Cerebellar nuclear complex (tissue), 1 donor: ENCODE results near the gene PDE4B.
"Not testable (repeated sequence)": the region's sequence is repeated elsewhere in the genome, so short reads cannot be mapped to it uniquely, and the experiment has no call there.

Experiments
- DNase-seq, 2 experiments: peaks; one replicate each; lab custom pipeline; 2025; lab: John Stamatoyannopoulos, UW

Gene PDE4B

DNA sequence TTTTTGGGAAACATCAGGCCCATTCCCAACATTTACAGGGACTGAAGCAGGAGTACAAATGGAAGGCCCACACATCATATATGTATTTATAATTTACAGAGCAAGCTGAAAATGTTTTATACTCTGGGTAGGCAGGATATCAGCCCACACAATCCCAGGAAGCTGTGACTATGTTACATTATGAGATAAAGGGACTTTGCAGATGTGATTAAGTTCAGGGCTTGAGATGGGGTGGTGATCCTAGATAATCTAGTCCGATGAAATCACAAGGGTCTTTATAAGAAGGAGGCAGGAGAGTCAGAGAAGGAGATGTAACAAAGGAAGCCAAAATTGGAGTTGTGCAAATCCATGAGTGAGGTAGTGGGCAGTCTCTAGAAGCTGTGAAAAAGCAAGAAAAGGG lies 160.5 kb downstream of the PDE4B start:
- no peak for DNase-seq

DNA sequence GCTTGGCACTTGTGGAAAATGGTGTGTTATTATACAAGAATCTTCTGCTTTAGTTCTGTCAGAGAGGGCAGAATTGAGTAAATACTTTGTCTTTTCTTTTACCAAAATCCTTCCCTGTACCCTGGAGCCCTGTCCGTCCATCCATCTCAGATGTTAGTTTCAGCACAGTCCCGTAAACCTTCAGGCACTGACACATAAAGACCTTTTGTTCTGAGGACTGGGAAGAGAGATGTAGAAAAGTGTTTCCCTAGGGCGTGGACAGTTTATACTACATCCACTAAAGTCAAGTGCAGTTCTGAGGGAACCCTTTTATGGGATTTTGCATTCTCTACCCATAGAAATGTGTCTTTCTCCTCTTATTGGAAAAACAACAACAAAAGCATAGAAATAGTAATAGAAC lies 162.4 kb downstream of the PDE4B start:
- DNase-seq = no peak

DNA sequence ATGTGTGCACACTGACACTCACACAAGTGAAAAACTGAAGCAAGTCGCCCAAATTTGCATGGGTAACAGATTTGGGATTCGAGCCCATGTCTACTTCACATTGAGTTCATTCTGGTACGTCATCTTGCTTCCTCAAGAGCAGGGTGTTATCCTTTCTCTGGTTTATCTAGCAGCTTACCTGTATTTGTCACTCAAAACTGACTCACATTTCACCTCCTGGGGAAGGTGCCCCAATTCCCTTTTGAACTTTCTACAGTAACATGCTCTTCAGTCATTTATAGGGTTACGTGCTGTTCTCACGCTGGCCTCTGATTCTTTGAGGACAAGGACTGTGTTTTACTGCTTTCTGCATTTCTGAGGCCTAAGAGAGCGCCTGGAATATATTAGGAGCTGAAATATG lies 162.8 kb downstream of the PDE4B start:
- no peak for DNase-seq

- peak in 1 of 2 experiments; percentile 19 for DNase-seq
Observed at GRCh38 chr1:65958561-65959350, 166.1 kb downstream of the PDE4B start.

GRCh38 chr1:65959896-65960567 lies 167.3 kb downstream of the PDE4B start:
- no peak for DNase-seq

DNA sequence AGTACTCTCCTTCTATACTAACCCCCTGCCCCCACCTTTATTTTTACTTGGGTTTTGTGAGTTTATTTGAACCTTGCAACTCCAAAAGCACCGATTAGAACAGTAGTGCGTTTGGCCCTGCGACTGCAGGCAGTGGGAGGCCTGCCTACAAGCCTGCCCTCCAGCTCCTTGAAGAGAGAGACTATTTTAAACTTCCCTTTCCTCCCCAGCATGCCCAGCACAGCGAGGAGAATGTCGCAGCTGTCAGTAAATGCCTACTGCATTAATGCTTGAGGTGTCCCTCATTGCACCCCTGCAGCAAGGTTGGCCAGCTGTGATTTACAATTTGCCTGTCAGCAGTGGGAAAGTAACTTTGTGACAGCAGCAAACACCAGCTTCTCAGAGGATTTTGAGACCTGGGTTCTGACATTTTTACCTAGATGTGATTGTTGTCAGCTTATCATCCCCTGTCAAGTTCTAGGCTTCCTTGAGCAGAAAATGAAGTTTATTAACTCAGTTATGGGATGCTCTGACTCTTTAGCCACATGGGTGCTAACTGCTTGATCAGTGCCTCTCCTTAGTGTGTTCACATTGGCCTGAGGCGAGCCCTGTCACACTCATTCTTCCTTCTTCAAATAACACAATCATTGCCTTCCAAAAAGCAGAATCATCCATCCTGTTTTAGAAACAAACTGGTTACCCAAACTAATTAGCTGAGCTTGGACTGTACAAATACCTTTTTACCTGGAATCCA lies 170.6 kb downstream of the PDE4B start:
- no peak for DNase-seq

DNA sequence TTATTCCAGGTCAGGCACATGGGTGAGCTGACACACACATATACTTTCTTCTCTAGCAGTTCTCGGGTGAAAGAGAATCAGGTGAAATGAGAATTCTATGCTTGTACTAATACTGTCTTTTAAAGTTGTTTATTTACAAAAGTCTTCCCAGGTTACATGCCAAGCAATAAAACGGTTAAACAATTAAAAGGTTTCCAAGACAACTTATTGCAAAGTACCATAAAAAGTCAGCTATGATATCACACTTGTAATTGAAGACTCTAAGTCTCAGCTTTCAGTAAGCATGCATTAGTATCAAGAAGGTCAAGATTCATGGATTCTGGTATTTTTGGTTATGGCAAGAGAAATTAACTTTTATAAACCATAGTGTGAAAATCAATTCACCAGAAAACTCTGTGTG lies 171.4 kb downstream of the PDE4B start:
- DNase-seq = no peak

DNA sequence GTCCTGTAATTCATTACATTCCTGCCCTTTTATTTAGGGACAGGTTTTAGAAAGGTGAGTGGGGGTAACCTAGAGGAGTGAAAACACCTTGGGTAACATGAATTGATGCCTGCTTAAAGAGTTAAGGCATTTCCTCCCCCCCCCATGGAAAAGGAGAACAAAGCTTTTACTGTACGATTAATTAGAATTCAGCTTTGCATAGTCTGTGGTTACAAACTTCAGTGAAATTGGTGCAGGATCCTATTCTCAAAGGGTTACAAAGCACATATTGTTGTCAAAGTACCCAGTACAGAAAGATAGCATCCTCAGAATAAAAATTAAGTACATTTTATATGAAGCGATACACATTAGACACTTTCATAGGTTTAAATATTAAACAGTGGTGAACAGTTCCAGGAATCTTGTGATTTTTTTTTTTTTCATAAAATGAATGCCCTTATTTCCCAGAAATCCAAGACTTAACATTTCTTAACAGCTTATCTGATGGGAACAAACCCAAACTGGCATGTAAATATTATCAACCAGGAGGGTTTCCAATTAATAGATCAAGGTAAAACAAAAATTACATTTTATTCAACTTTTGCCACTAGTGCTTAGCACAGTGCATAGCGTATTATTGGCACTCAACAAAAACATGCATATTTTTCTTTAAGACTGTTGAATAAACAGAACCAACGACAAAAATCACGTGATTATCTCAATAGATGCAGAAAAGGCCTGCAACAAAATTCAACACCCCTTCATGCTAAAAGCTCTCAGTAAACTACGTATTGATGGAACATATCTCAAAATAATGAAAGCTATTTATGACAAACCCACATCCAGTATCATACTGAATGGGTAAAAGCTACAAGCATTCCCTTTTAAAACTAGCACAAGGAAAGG lies 172.7 kb downstream of the PDE4B start:
- DNase-seq = no peak

DNA sequence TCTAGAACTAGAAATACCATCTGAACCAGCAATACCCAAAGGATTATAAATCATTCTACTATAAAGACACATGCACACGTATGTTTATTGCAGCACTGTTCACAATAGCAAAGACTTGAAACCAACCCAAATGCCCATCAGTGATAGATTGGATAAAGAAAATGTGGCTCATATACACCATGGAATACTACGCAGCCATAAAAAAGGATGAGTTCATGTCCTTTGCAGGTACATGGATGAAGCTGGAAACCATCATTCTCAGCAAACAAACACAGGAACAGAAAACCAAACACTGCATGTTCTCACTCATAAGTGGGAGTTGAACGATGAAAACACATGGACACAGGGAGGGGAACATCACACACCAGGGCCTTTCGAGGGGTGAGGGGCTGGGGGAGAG lies 174.8 kb downstream of the PDE4B start:
- not testable (repeated sequence) for DNase-seq

- no peak for DNase-seq
Observed at GRCh38 chr1:65971547-65971946, 178.9 kb downstream of the PDE4B start.

DNA sequence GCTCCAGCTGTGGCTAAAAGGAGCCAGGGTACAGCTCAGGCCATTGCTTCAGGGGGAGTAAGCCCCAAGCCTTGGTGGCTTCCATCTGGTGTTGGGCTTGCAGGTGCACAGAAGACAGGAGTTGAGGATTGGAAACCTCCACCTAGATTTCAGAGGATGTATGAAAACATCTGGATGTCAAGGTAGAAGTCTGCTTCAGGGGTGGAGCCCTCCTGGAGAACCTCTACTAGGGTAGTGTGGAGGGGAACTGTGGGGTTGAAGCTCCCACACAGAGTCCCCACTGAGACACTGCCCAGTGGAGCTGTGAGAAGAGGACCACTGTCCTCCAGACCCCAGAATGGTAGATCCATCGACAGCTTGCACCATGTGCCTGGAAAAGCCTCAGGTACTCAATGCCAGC lies 183.0 kb downstream of the PDE4B start:
- DNase-seq = no peak

DNA sequence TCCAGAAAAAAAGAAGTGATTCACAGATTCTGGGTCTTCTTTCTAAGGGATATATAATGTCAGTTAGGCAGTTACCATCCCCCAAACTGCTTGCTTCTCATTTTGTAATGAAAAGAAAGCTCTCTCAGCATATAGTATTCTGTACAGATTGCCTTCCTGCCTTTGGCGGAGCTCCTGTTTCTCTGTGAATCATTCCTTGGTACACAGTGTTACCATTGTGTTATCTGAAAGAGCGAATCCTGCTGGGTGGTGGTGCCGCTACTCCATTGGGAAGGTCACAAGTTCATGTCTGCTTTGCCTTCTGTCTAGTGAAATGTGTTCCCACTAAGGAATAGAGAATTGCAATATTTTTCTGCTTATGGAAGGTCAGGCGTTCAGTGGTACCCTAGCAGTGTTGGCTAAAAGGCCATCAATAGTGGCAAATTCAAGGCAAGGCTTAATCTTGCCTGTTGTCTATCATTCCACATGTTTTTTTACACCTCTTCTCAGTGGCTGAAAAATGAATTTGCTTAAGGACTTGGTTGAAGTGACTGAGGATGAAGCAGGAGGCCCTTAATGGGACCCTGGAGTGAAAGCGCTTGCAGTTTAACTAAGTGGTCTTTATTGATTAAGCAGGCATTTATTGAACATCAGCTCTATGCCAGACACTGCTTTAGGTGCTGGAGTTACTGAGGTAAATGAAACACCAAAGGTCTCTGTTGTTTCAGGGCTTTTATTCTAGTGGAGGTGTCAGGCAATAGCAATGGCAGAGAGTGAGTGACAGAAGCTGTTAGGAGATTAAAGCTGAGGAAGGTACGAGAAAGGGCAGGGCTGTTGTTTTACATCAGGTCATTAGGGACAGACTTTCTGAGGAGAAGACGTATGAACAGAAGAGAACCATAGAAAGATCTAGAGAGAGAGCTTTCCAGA lies 186.7 kb downstream of the PDE4B start:
- DNase-seq = no peak

DNA sequence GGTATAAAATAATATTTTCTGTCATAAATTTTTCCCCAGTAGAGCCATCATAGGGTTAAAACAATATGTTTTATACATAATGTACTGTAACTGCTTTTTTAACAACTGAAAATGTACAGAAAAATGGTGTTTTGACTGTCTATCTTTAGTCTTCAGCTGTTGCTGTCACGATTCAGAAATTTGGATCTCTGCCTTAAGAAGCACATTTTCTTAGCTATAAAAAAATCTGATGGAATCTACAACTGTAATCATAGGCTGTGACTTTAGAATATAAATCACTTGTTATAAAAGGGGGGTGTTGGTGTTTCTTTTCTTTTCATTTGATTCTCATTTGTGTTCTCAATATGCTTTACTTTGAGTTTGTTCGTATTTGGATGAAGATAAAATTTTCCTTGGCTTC lies 187.5 kb downstream of the PDE4B start:
- no peak for DNase-seq

GRCh38 chr1:65983500-65983899 lies 190.8 kb downstream of the PDE4B start:
- DNase-seq = no peak

DNA sequence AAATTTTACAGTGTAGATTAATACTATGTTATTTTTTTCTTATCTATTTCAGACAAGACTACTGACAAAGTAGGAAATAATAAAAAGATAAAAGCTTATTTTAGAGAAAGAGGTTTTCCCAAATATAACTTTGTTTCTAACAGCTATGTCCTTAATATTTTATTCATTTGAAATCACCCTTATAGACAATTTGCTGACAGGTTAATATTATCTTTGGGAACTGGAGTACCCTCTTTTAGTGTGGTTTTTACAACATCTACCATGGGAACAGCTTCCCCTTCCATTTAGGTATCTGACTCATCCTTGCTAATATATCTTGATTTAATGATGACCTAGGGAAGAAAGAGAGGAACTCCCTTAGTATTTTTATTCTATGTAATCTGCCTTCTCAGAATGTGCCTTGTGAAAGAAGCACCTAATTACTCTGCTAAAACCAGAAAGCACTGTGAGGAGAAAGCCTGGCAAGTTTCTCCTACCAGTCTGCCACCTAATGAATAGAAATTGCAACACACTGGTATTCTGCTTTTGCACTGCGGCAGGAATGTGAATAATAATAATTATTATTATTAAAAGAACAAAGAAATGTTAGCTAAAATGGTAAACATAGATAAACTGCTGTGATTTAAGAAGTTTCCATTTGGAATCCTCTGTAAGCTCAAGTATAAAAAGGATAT lies 192.8 kb downstream of the PDE4B start:
- DNase-seq = no peak

GRCh38 chr1:65986146-65986545 lies 193.5 kb downstream of the PDE4B start:
- no peak for DNase-seq

DNA sequence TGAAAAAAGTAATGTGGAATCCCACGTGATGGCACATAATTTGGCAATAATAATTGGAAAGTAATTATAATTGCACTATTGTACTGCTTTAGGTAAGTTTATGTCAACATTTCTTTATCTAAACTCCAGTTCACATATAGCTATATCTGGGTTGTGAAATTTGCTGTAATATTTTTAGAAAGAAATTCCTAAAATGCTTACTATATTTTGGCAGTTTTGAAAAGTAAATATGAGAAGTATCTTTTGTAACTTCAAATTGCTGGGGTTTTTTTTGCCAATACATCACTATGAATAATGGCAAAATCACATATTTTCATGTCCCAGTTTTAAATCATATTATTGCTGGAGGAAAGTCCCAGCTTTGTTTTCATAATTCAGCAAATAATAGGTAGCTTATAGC lies 197.5 kb downstream of the PDE4B start:
- no peak for DNase-seq

- DNase-seq = no peak
Observed at GRCh38 chr1:65991694-65992093, 199.0 kb downstream of the PDE4B start.

GRCh38 chr1:65992165-65992821 lies 199.6 kb downstream of the PDE4B start:
- no peak for DNase-seq

- no peak for DNase-seq
Observed at GRCh38 chr1:65992831-65993271, 200.2 kb downstream of the PDE4B start.
